WERI-Rb-1 (cell line): ENCODE measurements around the gene SLC15A2.

ENCODE experiments used
- DNase-seq: peaks from one replicate; pipeline ENCODE4 v3.0.0-alpha.2; 2020
- H3K27ac ChIP-seq: fragments of 250-450 bp; sonication (Bioruptor Pico); 2 replicates; pipeline ENCODE4 v1.5.1; 2020; ENCODE audit warnings: mild to moderate bottlenecking, moderate library complexity
- H3K27me3 ChIP-seq: fragments of 250-450 bp; sonication (Bioruptor Pico); 2 replicates; pipeline ENCODE4 v1.5.1; 2021; ENCODE audit warnings: mild to moderate bottlenecking, low read depth, moderate library complexity; ENCODE audit not compliant: insufficient read depth, severe bottlenecking
- H3K36me3 ChIP-seq: fragments of 250-450 bp; sonication (Bioruptor Pico); 2 replicates; pipeline ENCODE4 v1.5.1; 2020; ENCODE audit warnings: mild to moderate bottlenecking, moderate library complexity
- H3K4me3 ChIP-seq: 2 replicates; pipeline ENCODE4 v1.5.1; 2011; ENCODE audit warnings: low read depth, mild to moderate bottlenecking, control low read depth, low read length
- H3K9me3 ChIP-seq: fragments of 250-450 bp; sonication (Bioruptor Pico); 2 replicates; pipeline ENCODE4 v1.5.1; 2021; ENCODE audit warnings: mild to moderate bottlenecking, moderate library complexity; ENCODE audit not compliant: severe bottlenecking
- TF ChIP-seq, protein P1 (sequence below): IDR thresholded peaks from 2 replicates; pipeline ENCODE4 v1.5.1; 2011; ENCODE audit warnings: low read depth, mild to moderate bottlenecking, control low read depth, inconsistent platforms, low read length

The SLC15A2 gene

DNA sequence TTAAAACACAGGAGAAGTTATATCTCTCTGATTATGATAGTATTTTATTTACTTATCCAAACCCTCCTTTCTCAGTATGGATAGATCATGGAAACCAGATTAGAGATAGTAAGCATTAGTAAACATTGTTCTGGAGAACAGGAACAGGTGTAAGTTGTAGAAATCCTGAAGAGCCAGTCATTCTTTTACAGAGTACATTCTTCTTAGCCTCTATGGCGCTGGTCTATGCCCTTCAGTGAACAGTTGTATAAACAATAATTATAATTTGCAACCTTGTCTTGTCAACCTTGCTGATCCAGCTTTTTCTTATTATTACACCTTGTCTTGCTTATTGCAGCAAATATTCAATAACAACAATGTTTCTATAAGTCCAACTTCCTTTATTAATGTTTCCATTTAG is 47.4 kb downstream of the SLC15A2 start:
- Histone ChIP-seq H3K27ac (no peak overlapping the region), H3K9me3 (no peaks in the 10 kb centered on the region), H3K4me3 (no peak overlapping the region), H3K27me3 (no peaks in the 10 kb centered on the region), H3K36me3 (no peaks in the 10 kb centered on the region)
- DNase-seq = no peak
- TF ChIP-seq, protein P1, sequence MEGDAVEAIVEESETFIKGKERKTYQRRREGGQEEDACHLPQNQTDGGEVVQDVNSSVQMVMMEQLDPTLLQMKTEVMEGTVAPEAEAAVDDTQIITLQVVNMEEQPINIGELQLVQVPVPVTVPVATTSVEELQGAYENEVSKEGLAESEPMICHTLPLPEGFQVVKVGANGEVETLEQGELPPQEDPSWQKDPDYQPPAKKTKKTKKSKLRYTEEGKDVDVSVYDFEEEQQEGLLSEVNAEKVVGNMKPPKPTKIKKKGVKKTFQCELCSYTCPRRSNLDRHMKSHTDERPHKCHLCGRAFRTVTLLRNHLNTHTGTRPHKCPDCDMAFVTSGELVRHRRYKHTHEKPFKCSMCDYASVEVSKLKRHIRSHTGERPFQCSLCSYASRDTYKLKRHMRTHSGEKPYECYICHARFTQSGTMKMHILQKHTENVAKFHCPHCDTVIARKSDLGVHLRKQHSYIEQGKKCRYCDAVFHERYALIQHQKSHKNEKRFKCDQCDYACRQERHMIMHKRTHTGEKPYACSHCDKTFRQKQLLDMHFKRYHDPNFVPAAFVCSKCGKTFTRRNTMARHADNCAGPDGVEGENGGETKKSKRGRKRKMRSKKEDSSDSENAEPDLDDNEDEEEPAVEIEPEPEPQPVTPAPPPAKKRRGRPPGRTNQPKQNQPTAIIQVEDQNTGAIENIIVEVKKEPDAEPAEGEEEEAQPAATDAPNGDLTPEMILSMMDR = no peak

- no peak overlapping the region for H3K4me3 ChIP-seq
- H3K27me3 ChIP-seq = no peaks in the 10 kb centered on the region
- H3K9me3 ChIP-seq = no peaks in the 10 kb centered on the region
- no peak overlapping the region for H3K27ac ChIP-seq
- DNase-seq = no peak
- TF ChIP-seq, protein P1 = no peak
- no peaks in the 10 kb centered on the region for H3K36me3 ChIP-seq
Observed at GRCh38 chr3:121942116-121942786, 48.0 kb downstream of the SLC15A2 start.

- Histone ChIP-seq H3K27ac (no peak overlapping the region), H3K36me3 (no peaks in the 10 kb centered on the region), H3K4me3 (no peak overlapping the region), H3K27me3 (no peaks in the 10 kb centered on the region), H3K9me3 (no peaks in the 10 kb centered on the region)
- DNase-seq = no peak
- TF ChIP-seq, protein P1 = no peak
Observed at GRCh38 chr3:121943431-121943830, 49.2 kb downstream of the SLC15A2 start.

DNA sequence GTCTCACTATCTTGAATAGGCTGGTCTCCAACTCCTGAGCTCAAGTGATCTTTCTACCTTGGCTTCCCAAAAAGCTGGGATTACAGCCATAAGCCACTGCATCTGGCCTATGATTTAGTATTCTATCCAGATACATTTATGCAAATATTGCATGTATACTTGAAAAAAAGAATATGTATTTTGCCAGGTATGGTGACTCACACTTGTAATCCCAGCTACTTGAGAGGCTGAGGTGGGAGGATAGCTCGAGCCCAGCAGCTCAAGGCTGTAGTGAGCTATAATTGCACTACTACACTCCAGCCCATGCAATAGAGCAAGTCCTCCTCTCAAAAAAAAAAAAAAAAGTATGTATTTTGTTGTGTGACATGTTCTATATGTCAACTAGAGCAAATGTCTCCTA is 54.4 kb downstream of the SLC15A2 start:
- Histone ChIP-seq H3K4me3 (no peak overlapping the region), H3K27ac (no peak overlapping the region), H3K9me3 (no peaks in the 10 kb centered on the region), H3K27me3 (no peaks in the 10 kb centered on the region), H3K36me3 (no peaks in the 10 kb centered on the region)
- no peak for DNase-seq
- TF ChIP-seq, protein P1 = no peak

DNA sequence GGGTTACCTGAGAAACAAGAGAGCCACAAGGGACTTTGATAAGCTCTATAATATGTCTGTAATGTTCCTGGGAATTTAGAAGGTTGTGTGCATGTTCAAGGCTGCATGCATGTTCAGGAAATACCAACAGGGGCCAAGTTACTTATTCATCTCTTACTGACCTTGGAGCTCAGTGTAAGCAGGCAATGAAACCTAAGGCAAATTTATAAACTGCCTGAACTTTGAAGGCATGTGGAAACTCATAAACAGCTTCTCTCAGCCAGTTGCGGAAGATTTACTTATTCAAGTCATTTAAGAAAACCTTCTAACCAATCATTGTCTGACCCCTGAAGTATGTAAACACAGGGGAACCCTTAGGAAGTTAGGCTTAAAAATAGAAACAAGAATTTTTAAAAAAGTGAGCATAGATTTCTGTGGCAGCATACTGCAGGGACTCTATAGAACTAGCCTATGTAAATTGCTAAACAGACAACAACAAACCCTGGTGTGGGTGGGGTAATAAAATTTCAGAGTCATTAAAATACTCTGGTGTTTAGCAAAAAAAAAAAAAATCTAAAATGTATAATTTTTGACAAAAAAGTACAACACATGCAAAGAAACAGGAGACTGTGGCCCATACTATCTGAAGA is 57.2 kb downstream of the SLC15A2 start:
- no peaks in the 10 kb centered on the region for H3K36me3 ChIP-seq
- TF ChIP-seq, protein P1 = no peak
- H3K9me3 ChIP-seq = no peaks in the 10 kb centered on the region
- no peaks in the 10 kb centered on the region for H3K27me3 ChIP-seq
- no peak overlapping the region for H3K27ac ChIP-seq
- no peak for DNase-seq
- H3K4me3 ChIP-seq = no peak overlapping the region
